G401.6 (cell line): ENCODE results near the gene KRT8.
"Not testable (repeated sequence)": the region's sequence is repeated elsewhere in the genome, so short reads cannot be mapped to it uniquely, and the experiment has no call there.

Source experiments
- FAIRE-seq: peaks from 2 replicates; lab custom pipeline; 2012; peaks lifted over from hg19 to GRCh38; lab: Jason Lieb, UNC

KRT8 gene

GRCh38 chr12:52901715-52902541 lies 2.9 kb downstream of the KRT8 start:
- no peak for FAIRE-seq

GRCh38 chr12:52900896-52901714 lies 3.8 kb downstream of the KRT8 start:
- no peak for FAIRE-seq

GRCh38 chr12:52900166-52900895 lies 4.5 kb downstream of the KRT8 start:
- FAIRE-seq = no peak

- FAIRE-seq = no peak
Observed at GRCh38 chr12:52899338-52900035, 5.4 kb downstream of the KRT8 start.

- peak; percentile 92 for FAIRE-seq
Observed at GRCh38 chr12:52896190-52897100, 8.4 kb downstream of the KRT8 start.

- no peak for FAIRE-seq
Observed at GRCh38 chr12:52895726-52896189, 9.1 kb downstream of the KRT8 start.

- FAIRE-seq = no peak
Observed at GRCh38 chr12:52892974-52893373, 11.9 kb downstream of the KRT8 start.

- no peak for FAIRE-seq
Observed at GRCh38 chr12:52892207-52892852, 12.5 kb downstream of the KRT8 start.

GRCh38 chr12:52891044-52891443 lies 13.8 kb downstream of the KRT8 start:
- FAIRE-seq = no peak

GRCh38 chr12:52890417-52890816 lies 14.5 kb downstream of the KRT8 start:
- FAIRE-seq = no peak

- FAIRE-seq = peak; percentile 84
Observed at GRCh38 chr12:52884526-52885293, 20.2 kb downstream of the KRT8 start.

- FAIRE-seq = not testable (repeated sequence)
Observed at GRCh38 chr12:52880499-52880898, 24.4 kb downstream of the KRT8 start.

GRCh38 chr12:52879394-52880351 lies 25.2 kb downstream of the KRT8 start:
- peak; percentile 86 for FAIRE-seq

- no peak for FAIRE-seq
Observed at GRCh38 chr12:52878507-52879393, 26.1 kb downstream of the KRT8 start.

GRCh38 chr12:52877242-52877641 lies 27.6 kb downstream of the KRT8 start:
- FAIRE-seq = no peak

GRCh38 chr12:52876372-52876771 lies 28.5 kb downstream of the KRT8 start:
- FAIRE-seq = no peak
